Epithelial cell of prostate (primary cell): Measurements from ENCODE around the gene DOCK6.
"Not testable (repeated sequence)": the region's sequence is repeated elsewhere in the genome, so short reads cannot be mapped to it uniquely, and the experiment has no call there.

ENCODE experiments used
- DNase-seq: peaks from one replicate; pipeline ENCODE4 v3.0.0-alpha.2; 2011; ENCODE audit warnings: low read depth, low spot score
- H3K27ac ChIP-seq: fragments of 450-650 bp; 2 replicates; pipeline ENCODE4 v1.5.1; 2017; ENCODE audit warnings: mild to moderate bottlenecking

The DOCK6 gene

DNA sequence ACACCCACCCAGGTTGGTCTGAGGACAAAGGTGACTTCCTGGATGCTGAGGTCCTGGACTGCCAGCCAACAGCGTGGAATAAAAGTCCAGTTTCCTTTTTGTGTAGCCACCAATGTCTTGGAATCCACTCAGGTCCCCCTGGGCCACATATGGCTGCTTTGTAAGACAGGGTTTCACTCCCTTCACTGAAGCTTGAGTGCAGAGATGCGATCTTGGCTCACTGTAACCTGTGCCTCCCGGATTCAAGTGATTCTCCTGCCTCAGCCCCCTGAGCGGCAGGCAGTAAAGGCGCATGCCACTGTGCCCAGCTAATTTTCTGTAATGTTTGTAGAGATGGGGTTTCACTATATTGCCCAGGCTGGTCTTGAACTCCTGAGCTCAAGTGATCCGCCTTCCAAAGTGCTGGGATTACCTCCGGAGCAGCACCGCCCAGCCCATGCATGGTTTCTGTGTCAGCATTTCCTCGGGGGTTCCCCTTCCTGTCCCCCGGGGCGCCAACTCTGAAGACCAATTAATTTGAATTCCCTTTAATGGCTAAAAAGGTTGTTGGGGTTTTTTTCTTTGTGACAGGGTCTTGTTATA lies 82.5 kb downstream of the DOCK6 start:
- no peak overlapping the region for H3K27ac ChIP-seq
- DNase-seq, result no peak

DNA sequence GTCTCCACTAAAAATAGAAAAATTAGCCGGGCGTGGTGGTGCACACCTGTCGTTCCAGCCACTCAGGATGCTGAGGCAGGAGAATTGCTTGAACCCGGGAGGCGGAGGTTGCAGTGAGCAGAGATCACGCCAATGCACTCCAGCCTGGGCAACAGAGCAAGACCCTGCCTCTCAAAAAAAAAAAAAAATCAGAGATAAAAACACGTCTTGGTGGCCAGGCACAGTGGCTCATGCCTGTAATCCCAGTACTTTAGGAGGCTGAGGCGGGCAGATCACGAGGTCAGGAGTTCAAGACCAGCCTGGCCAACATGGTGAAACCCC lies 83.2 kb downstream of the DOCK6 start:
- H3K27ac ChIP-seq, DNase-seq: not testable (repeated sequence)

DNA sequence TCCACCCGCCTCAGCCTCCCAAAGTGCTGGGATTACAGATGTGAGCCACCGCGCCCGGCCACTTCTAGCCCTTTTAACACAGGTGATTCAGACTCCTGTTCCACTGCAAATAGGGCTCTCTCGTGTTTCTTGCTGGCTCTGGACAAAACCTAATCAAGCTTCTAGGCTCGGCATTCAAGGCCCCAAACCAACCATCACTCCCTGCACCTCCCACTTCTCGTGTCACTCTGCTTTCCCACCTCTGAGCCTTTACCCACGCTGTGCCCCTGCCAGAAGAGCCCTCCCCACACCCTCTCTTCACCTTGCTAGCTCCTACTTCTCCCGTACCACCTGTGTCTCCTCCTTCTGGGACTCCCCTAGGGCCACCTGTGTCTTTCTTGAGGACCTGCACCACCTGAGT lies 84.7 kb downstream of the DOCK6 start:
- H3K27ac ChIP-seq, result no peak overlapping the region
- DNase-seq, result no peak

DNA sequence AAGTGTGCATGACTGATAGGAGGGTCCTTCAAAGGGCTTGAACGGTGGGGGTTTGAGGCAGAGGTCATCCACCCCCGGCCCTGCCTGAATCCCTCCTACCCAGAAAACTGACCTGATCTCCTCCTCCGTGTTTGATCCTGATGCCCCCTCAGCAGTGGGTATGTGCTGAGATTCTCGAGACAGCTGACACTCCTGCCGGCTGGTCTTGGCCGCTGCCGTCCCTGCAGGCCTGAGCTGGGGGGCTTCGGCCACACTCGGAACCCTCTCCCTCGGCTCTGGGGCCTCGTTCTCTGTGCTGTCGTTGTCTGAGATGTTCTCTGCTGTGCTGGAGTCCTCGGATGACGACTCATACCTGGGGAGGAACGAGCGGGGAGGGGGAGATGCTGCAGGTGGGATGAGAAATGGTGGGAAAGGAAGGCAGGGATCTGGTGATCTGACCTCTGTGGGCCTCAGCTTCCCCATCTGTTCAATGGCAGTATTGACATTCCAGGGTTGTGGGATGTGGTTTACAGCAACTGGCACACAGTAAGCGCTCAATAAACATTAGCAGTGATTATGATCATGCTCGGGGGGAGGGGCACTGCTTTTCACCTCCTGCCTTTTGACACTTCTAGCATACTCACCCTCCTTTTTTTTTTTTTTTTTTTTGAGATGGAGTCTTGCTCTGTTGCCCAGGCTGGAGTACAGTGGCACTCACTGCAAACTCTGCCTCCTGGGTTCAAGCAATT lies 85.7 kb downstream of the DOCK6 start:
- DNase-seq, result no peak
- H3K27ac ChIP-seq, result no peak overlapping the region

DNA sequence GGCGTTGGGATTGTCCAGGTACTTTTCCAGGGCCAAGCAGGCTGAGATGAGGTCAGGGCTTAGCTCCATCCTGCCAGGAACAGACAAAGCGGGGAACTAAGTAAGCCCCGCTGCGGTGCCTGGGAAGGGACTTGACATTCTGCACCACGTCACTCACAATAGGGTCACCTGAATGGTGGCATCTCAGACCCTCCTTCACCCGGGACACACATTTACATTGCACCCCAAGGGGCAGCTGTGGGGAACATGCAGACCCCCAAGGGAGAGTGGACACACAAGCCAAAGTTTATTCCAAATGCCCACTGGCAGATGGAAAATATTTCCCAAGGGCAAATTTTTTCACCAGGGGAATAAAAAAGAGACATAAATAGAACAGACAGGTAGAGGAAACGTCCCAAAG lies 86.4 kb downstream of the DOCK6 start:
- no peak overlapping the region for H3K27ac ChIP-seq
- DNase-seq, result no peak

DNA sequence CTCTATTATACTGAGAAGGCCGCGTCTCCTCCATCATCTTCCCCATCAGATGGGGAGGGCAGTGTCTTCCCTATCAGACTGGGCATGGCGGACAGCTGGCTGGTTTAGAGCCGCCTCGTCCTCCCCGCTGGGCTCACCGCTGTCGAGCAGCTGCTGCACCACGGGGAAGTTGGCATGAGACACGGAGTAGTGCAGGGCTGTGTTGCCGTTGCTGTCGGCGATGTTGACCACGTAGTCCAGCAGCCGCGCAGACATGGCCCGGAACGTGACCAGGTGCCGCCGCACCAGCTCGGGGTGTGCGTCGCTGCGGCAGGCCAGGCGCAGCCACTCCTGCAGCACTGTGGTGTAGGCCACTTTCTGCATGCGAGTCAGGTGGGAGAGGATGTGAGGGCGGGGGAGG lies 88.0 kb downstream of the DOCK6 start:
- no peak for DNase-seq
- H3K27ac ChIP-seq, result no peak overlapping the region

DNA sequence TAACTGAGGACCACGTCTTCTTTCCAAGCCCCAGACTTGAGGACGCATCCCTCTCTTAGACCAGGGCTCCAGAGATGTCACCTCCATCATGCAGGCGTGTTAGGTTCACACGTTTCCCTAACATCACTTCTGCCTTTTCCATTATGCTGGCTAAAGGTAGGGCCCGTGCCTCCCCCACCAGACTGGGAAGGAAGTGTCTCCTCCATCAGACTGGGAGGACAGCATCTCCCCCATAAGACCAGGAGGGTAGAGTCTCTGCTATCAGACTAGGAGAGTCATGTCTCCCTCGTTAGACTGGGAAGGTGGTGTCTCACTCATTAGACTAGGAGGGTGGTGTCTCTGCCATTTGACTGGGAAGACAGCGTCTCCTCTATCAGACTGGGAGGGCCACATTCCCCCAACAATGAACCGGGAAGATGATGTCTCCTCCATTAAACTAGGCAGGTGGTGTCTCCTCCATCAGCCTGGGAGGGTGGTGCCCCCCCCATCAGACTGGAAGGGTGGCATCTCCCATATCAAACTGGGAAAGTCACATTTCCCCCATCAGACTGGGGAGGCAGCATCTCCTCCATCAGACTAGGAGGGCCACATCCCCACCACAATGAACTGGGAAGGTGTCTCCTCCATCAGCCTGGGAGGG lies 88.7 kb downstream of the DOCK6 start:
- H3K27ac ChIP-seq, result no peak overlapping the region

DNA sequence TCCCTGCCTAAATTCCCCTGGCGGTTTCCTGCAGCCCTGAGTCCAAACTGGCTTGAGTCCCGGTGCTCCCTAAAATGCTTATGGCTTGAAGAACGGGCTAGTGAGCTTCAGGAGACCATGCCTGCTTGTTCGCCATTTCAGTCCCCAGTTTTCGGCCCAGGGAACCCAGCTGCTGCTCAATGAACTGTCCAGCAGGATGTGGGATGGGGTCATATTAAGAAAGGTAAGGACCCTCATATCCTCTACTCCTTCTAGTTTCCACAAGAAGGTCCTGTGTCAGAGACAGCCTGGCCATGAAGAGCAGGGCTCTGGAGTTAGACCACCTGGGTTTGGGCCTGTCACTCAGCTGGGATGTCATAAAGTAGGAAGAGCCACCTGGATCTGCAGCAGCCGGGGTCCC lies 89.7 kb downstream of the DOCK6 start:
- no peak overlapping the region for H3K27ac ChIP-seq

More for the DNA sequence above, 88.7 kb downstream of the DOCK6 start:
- DNase-seq, result no peak

DNA sequence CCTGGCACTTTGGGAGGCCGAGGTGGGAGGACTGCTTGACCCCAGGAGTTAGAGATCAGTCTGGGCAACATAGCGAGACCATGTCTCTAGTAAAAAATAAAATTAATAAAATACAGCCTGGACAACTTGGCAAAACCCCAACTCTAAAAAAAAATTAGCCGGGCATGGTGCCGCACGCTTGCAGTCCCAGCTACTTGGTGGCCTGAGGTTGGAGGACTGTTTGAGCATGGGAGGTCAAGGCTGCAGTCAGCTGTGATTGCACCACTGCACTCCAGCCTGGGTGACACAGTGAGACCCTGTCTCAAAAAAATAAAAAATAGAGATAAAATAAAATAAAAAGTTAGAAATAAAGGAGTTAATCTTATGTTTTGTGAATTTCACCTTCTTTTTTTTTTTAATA lies 91.2 kb downstream of the DOCK6 start:
- DNase-seq, result no peak
- no peak overlapping the region for H3K27ac ChIP-seq

More for the DNA sequence above, 89.7 kb downstream of the DOCK6 start:
- no peak for DNase-seq

DNA sequence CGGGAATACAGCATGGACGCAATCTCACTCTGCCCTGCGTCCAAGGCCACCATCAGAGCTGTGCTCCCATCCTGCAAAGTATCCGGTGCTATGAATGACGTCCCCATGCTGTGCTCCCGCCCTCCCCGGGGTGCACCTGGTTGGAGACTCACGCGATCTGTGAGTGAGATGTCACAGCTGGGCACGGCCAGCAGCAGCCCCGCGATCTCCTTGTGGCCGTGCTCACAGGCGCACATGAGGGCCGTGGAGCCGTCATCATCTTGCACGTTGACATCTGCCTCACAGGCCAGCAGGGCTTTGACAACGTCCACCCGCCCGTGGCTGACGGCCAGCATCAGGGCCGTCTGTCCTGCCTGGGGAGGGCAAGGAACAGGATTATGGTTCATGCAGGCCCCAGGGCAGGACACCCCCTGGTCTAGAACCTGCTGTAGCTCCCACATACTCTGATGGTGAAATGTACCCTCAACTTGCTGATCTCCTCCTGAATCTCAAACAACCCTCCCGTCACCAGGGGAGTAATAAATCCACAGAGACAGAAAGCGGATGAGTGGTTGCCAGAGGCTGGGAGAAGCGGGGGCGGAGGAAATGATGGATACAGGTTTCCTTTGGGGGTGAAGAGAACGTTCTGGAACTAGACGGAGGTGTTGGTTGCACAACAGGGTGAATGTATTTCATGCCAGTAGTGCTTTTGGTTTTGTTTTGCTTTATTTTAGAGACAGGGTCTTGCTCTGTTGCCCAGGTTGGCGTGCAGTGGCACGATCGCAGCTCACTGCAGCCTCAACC lies 92.2 kb downstream of the DOCK6 start:
- DNase-seq, result no peak
- H3K27ac ChIP-seq, result no peak overlapping the region

DNA sequence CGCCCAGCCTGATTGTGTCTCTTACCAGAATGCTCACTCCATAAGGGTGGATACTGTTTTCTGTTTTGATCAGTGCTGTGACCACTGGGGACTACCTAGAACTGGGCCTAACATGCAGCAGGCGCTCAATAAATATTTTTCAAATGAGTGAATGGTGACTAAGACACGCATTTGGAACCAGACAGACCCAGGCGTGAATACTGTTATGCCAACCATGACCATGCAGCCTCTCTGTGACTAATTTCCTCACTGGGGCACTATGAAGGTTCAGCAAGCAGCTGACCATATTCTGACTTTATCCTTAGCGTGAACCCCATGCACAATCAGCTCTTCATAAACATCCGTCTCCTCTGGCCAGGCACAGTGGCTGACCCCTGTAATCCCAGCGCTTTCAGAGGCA lies 93.8 kb downstream of the DOCK6 start:
- peak overlapping the region; percentile 94 for H3K27ac ChIP-seq
- peak; percentile 89 for DNase-seq

DNA sequence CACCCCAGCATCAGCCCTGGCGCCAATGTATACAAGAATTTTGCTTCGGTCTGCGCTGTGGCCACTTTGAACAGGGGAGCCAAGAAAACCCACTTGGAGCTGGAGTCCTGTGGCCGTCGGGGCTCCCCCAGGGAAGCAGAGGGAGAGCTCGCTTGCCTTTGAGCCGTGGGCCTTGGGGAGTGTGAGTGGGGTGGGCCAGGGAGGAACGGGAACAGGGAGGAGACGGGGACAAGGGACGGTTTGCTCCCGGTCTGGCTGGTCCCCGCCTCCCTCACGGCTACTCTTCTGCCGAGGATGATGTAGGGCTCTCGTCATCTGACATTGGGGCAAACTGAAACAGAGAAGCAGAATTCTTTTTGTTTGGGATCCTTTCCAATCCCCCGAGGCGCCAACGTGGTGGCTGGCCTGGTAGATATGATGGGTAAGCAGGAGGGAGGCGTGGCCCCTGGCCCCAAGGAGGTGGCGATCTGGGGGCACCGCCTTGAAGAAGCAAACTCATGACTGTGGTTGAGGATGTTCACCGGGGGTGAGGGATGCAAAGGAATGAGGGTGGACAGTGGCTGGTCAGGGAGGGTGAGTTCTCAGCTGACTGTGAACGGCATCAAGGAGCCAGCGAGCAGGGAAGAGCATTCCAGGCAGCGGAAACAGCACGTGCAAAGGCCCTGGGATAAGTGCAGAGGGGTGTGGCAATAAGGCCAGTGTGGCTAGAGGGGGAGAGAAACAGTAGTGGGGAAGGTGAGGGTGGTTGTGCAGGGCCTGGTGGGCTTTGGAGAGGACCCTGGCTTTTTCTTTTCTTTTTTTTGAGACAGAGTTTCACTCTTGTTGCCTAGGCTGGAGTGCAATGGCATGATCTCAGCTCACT lies 95.8 kb downstream of the DOCK6 start:
- H3K27ac ChIP-seq, result no peak overlapping the region
- DNase-seq, result no peak

DNA sequence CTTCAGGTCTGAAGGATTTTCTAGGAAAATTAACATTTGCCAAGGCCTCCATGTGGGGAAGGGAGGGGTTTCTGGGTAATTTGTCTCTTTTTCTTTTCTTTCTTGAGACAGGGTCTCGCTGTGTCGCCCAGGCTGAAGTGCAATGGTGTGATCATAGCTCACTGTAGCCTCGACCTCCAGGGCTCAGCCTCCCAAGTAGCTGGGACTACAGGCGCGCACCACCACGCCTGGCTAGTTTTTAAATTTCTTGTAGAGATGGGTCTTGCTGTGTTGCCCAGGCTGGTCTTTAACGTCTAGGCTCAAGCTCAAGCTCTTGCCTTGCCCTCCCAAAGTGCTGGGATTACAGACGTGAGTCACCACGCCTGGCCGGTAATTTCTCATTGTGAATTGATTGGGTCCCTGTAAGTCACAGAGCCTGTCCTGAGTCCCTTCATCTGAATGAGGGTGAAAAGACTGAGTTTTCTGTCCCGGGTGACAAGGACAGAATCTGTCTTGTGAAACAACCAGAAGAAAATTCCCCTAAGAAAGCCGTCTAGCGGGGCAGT lies 96.8 kb downstream of the DOCK6 start:
- no peak overlapping the region for H3K27ac ChIP-seq
- no peak for DNase-seq

DNA sequence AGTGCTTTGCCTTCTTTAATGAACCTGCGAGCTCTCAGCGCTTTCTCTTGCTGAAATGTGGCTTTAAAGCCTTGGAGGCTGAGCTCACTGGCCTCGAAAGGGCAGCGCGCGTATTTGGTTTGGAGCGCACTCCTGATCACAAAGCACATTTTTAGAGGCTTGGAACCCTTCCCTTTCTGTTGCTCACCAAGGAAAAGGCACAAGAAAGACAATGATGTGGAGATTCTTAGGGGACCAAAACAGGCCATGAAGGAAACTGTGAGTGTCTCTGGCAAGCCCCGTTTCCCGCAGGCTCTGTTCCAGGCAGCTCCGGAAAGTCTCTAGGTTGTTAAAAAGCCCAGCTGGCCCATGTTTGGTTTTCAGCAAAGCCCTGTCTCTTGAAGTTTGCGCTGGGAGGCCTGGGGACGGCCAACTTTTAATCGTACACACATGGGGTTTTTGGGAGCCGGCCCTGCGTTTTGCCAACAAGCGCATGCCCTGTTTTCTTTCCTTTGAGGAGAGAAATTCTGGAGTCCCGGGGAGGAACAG lies 97.4 kb downstream of the DOCK6 start:
- H3K27ac ChIP-seq, result no peak overlapping the region
- no peak for DNase-seq

DNA sequence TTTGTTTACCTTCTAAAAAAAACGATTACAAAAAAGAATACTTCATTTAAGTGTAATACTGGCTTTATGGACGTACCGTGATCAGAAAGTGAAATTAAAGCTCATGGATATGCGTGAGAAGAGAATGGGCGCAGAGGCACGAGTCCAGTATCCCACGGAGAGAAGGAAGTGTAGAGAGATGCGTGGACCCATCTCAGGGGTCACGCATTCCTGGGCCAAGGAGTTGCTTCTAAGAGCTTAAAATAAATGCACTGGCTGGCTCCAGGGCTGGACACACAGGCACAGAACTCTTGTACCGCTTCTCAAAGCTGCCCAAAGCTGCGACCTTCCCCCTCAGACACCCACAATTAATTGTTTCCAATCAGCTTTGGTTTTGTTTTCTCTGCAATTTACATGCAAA lies 98.0 kb downstream of the DOCK6 start:
- no peak overlapping the region for H3K27ac ChIP-seq
- no peak for DNase-seq

DNA sequence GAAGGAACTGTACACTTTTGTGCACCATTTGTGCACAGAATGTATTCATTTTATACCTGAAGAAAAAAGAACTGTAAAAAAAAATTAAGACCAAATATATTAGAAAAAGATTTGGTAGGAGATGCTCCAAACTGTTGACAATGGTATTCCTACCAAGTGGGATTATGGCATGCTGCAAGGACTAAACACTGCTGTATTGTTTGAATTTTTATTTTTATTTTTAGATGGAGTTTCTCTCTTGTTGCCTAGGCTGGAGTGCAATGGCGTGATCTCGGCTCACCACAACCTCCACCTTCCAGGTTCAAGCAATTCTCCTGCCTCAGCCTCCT lies 101.9 kb downstream of the DOCK6 start:
- not testable (repeated sequence) for H3K27ac ChIP-seq, DNase-seq

DNA sequence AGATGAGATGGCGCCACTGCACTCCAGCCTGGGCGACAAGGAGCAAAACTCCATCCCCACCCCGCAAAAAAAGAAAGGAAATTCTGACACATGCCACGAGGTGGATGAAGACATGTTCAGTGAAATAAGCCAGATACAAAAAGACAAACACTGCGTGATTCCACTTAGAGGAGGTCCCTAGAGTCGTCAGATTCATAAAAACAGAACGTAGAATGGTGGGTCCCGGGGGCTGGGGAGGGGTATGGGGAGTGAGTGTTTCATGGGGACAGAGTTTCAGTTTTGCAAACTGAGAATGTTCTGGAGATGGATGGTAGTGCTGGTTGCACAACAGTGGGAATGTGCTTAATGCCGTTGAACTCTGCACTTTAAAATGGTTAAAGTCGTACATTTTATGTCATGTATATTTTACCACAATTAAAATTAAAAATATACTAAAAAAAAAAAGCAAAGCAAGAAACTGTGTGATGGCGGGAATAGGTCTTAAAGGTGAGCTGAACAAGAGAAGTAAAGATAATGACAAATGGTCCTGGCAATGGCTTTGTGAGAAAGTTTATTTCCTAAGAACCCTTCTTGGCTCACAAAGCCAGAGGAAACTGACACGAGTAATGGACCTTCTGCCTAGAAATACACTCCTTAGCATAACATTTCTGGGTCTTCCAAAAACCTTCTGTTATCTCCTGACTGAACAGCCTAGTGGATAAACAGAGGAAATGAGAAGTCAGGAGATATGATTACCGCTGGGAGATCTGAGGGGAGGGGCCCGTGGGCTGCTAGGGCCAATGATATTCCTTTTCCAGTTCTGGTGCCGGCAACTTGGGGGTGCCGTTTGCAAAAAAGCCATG lies 102.5 kb downstream of the DOCK6 start:
- H3K27ac ChIP-seq, result no peak overlapping the region
- DNase-seq, result no peak

DNA sequence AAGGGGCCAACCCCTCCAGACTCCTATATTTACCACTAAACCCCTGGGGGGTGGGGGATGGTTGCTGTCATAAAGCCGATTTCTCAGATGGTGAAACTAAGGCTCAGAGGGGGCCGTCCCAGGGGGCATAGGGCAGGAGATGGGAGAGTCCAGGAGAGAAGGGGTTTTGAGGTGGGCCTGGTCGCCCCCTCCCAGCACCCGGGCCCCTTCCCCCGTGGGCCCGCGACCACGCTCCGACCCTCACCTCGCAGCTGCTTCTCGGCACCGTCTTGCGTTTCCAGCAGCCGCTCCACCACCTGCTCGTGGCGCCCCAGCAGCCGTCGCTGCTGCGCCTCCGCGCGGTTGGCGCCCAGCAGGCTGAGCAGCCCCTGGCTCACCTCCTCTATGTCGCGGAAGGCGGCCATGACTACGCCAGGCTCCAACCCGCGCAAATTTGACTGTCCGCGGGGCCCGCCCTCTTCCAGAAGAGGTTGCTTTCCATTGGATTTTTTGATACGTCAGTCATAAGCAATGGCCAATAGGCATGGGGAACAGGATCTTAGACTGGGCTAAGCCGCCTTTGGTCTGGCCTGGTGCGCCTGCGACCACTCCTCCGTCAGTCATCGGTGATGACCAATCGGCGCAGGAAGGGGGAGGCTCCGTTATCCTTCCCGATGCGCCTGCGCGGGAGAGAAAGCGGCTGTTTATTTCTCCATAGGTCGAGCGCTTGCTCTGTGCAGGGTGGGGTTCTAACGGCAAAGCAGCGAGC lies 106.8 kb downstream of the DOCK6 start, which contains the start of gene SPC24:
TSS of gene SPC24 (minus strand) at position 410 of the 748 bp plus-strand sequence. CDS start at position 404, 6 bp downstream.
- peak; percentile 92 for DNase-seq
- no peak within 1 kb of the TSS for H3K27ac ChIP-seq
